Measurements from ENCODE around the gene DNAJC27.

Gene DNAJC27

DNA sequence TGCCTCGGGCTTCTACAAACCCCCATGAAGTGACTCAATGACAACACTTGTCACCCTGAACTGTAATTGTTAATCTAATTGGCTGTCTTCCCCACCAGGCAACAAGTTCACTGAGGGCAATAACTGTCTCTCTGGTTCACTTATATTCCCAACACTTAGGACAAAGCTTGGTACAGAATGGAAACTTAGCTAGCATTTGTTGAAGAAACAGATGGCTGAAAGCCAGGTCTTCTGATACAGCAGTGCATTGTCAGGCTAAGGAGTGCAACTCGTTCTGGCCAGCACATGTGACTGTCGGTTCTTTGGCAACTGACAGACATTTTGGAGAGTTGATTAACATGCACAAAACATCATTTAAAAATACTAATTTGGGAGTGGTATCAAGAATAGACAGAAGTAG, 14.6 kb upstream of the DNAJC27 start:
- H3K4me3 Mint-ChIP-seq: no peak overlapping the region
- peaks cover 11% of the 10 kb centered on the region for H3K36me3 Mint-ChIP-seq (ENCODE audit: low read depth)
- H3K27me3 Mint-ChIP-seq (ENCODE audit: low read depth, poor library complexity): peaks cover 6% of the 10 kb centered on the region
- DNase-seq: no peak
- H3K9me3 Mint-ChIP-seq: peaks cover 14% of the 10 kb centered on the region
- TF ChIP-seq, protein P1, sequence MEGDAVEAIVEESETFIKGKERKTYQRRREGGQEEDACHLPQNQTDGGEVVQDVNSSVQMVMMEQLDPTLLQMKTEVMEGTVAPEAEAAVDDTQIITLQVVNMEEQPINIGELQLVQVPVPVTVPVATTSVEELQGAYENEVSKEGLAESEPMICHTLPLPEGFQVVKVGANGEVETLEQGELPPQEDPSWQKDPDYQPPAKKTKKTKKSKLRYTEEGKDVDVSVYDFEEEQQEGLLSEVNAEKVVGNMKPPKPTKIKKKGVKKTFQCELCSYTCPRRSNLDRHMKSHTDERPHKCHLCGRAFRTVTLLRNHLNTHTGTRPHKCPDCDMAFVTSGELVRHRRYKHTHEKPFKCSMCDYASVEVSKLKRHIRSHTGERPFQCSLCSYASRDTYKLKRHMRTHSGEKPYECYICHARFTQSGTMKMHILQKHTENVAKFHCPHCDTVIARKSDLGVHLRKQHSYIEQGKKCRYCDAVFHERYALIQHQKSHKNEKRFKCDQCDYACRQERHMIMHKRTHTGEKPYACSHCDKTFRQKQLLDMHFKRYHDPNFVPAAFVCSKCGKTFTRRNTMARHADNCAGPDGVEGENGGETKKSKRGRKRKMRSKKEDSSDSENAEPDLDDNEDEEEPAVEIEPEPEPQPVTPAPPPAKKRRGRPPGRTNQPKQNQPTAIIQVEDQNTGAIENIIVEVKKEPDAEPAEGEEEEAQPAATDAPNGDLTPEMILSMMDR (IDR thresholded peaks at IDR 0.05): no peak
- H3K4me1 Mint-ChIP-seq: peaks cover 25% of the 10 kb centered on the region
- no peak overlapping the region for H3K27ac Mint-ChIP-seq

DNA sequence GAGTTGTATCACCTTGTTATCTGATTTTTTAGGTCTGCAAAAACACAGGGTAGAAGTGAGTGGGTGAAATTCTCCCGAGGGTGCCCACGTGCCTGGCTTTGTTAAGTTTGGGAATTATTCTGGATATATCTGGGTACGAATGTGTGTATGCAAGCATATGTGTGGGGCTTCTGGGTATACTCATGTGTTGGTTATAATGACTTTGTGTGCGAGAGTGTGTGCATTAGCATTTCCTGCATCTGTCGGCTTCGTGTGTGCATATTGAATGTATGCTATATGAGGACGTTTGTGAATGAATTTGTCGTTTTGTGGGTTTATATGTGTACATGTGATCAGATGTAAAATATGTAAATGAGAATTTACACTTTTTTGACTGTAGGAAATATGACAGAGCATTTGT, 13.8 kb upstream of the DNAJC27 start:
- TF ChIP-seq, protein P1 (IDR thresholded peaks at IDR 0.05): no peak
- Mint-ChIP-seq H3K27me3 (ENCODE audit: low read depth, poor library complexity) (peaks cover 6% of the 10 kb centered on the region), H3K4me3 (no peak overlapping the region), H3K27ac (no peak overlapping the region), H3K4me1 (peaks cover 25% of the 10 kb centered on the region), H3K36me3 (ENCODE audit: low read depth) (peaks cover 6% of the 10 kb centered on the region), H3K9me3 (peaks cover 5% of the 10 kb centered on the region)
- no peak for DNase-seq

DNA sequence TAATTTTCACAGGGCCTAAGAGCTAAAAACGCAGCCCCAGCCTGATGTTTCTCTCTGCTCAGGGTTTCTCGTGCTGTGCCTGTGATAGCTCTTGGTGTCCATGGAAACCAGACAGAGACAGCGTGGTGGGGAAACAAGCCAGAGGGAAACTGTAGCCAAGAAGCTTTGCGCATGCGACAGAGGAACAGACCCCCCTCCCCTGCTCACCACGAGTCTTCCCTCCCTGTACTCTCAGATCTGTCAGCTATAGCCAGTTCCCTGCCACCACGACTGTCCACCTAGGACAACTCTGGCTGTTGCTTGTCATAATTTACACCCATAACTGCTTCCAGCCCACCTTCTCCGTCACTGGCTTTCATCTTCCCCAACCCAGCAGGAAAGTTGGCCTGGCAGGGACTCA, 13.2 kb upstream of the DNAJC27 start:
- H3K4me3 Mint-ChIP-seq: peak overlapping the region; percentile 28
- peaks cover 25% of the 10 kb centered on the region for H3K4me1 Mint-ChIP-seq
- H3K27ac Mint-ChIP-seq: peak overlapping the region; percentile 60
- H3K9me3 Mint-ChIP-seq: no peaks in the 10 kb centered on the region
- peak; percentile 34 for DNase-seq
- H3K27me3 Mint-ChIP-seq (ENCODE audit: low read depth, poor library complexity): peaks cover 3% of the 10 kb centered on the region
- no peaks in the 10 kb centered on the region for H3K36me3 Mint-ChIP-seq (ENCODE audit: low read depth)
- TF ChIP-seq, protein P1 (IDR thresholded peaks at IDR 0.05): no peak

DNA sequence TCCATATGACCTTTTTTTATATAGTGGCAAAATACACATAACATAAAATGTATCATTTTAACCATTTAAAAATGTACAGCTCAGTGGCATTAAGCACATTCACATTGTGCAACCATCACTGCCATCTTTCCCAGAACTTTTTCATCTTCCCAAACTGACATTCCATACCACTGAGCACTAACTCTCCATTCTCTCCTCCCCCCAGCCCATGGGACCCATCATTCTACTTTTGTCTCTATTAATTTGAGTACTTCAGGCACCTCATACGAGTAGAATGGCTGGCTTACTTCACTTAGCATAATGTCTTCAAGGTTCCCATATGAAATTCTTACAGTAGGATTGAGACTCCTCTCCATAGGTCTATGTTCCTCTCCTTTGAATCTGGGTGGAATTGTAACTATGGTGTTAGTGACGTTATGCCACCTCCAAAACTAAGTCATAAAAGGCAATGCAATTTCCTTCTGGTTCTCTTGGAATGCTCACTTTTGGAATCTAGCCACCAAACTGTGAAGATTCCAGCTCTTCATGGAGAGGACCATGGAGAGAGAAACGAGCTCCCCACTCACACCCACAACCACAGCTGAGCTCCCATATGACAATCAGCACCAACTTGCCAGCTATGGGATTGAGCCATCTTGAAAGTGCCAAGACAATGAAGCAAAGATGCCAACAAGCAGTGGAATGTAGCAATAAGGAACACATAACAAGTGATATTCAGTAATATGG, 9.8 kb upstream of the DNAJC27 start:
- H3K36me3 Mint-ChIP-seq (ENCODE audit: low read depth): peaks cover 9% of the 10 kb centered on the region
- H3K27me3 Mint-ChIP-seq (ENCODE audit: low read depth, poor library complexity): no peaks in the 10 kb centered on the region
- no peak overlapping the region for H3K4me3 Mint-ChIP-seq
- TF ChIP-seq, protein P1 (IDR thresholded peaks at IDR 0.05): no peak
- H3K9me3 Mint-ChIP-seq: peaks cover 9% of the 10 kb centered on the region
- DNase-seq: no peak
- H3K4me1 Mint-ChIP-seq: peaks cover 24% of the 10 kb centered on the region
- no peak overlapping the region for H3K27ac Mint-ChIP-seq

DNA sequence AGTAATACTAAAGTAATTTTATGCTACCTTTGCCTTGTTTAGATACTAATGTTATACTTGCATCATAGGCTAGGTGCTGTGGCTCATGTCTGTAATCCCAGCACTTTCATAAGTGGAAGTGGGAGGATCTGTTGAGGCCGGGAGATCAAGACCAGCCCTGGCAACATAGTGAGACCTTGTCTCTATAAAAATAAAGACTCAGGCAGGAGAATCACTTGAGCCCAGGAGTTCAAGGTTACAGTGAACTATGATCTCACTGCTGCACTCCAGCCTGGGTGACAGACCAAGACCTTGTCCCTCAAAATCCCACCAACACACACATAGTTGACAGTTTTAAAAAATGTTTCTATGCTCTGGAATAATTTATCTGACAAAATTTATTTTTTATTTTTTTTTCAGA, 6.9 kb upstream of the DNAJC27 start:
- no peaks in the 10 kb centered on the region for H3K4me1 Mint-ChIP-seq
- TF ChIP-seq, protein P1 (IDR thresholded peaks at IDR 0.05): no peak
- DNase-seq: no peak
- peaks cover 9% of the 10 kb centered on the region for H3K9me3 Mint-ChIP-seq
- H3K4me3 Mint-ChIP-seq: no peak overlapping the region
- H3K36me3 Mint-ChIP-seq (ENCODE audit: low read depth): peaks cover 9% of the 10 kb centered on the region
- H3K27me3 Mint-ChIP-seq (ENCODE audit: low read depth, poor library complexity): peaks cover 4% of the 10 kb centered on the region
- no peak overlapping the region for H3K27ac Mint-ChIP-seq

DNA sequence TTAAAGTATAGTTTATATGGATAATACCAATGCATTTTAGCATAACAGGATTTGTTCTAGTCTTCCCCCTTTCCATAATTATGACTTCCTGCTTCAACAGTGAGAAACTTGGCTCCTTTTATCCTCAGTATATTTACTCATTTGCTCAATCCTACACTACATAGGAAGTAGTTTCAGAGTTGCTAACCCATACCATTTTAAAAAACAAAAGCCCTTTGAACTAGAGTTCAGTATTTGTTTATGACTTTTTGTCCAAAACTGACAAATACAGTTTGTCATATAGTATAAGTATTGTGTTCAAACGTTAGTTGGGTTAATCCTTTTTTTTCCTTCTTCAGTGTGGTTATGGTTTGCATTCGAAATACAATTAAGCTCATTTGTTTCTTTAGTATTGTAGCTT, 5.9 kb upstream of the DNAJC27 start:
- no peak overlapping the region for H3K4me3 Mint-ChIP-seq
- H3K27ac Mint-ChIP-seq: no peak overlapping the region
- H3K9me3 Mint-ChIP-seq: peaks cover 9% of the 10 kb centered on the region
- H3K36me3 Mint-ChIP-seq (ENCODE audit: low read depth): peaks cover 9% of the 10 kb centered on the region
- H3K4me1 Mint-ChIP-seq: peaks cover 4% of the 10 kb centered on the region
- TF ChIP-seq, protein P1 (IDR thresholded peaks at IDR 0.05): no peak
- H3K27me3 Mint-ChIP-seq (ENCODE audit: low read depth, poor library complexity): peaks cover 7% of the 10 kb centered on the region
- DNase-seq: no peak

All from nephron progenitor cell (in vitro differentiated cells).